T-cell (primary cell): Measurements from ENCODE around the gene C2orf76. TPM values are rescaled to one million over a fixed set of nuclear protein-coding genes. Genes with fewer than 3 reads are reported as not detected.

Source experiments
- ATAC-seq, 4 experiments: fragments of 200-7000 bp in 3 of 4; fragments of 150-1000 bp in 1 of 4; cut with Tn5 transposase; replicated peaks in 1 of 4; 1 replicate in 3 of 4; 2 replicates in 1 of 4; pipeline ENCODE4 v1.10.0; 2021; ENCODE audit warnings: moderate library complexity in 3 of 4, mild to moderate bottlenecking in 2 of 4, moderate number of reproducible peaks in 1 of 4
- CTCF ChIA-PET, 2 donors: fragments of 300-600 bp; sonication (Branson Sonifier 250); formaldehyde crosslinking; loops; one replicate each; lab custom pipeline; 2022; ENCODE audit warnings: antibody characterized with exemption in 2 of 2; lab: Charles Lee
- POLR2A ChIA-PET, 2 donors: fragments of 300-600 bp; sonication (Branson Sonifier 250); formaldehyde crosslinking; loops; one replicate each; lab custom pipeline; 2022; ENCODE audit warnings: antibody characterized with exemption in 2 of 2; lab: Charles Lee
- DNase-seq, 35 experiments: peaks; one replicate each; pipeline versions ENCODE4 v3.0.0 to v3.0.0-alpha.2; 2013 to 2023
- H3K27ac ChIP-seq: one replicate; pipeline ENCODE4 v1.5.1; 2013; ENCODE audit warnings: low read length
- H3K27me3 ChIP-seq, 2 experiments: replicated peaks in 1 of 2; 1 replicate in 1 of 2; 2 replicates in 1 of 2; pipeline versions ENCODE4 v1.6.1 to v1.7.0; 2013; ENCODE audit warnings: low read length in 1 of 2, mixed read lengths in 1 of 2; ENCODE audit not compliant: control insufficient read depth in 2 of 2, insufficient read depth in 2 of 2; ENCODE audit errors: extremely low read depth in 1 of 2
- H3K36me3 ChIP-seq, 2 donors: 1 replicate in 1 of 2; 2 replicates in 1 of 2; pipeline versions ENCODE4 v1.6.1 to v1.7.0; 2013; ENCODE audit warnings: low read length in 1 of 2; ENCODE audit not compliant: control insufficient read depth in 2 of 2, insufficient read depth in 1 of 2; ENCODE audit errors: extremely low read depth in 1 of 2
- H3K4me1 ChIP-seq, 2 experiments: 1 replicate in 1 of 2; 2 replicates in 1 of 2; pipeline versions ENCODE4 v1.6.1 to v1.7.0; 2013; ENCODE audit warnings: low read length in 2 of 2, mixed read lengths in 1 of 2; ENCODE audit not compliant: insufficient read depth in 2 of 2, control insufficient read depth in 1 of 2; ENCODE audit errors: extremely low read depth in 1 of 2
- H3K4me3 ChIP-seq, 2 donors: 1 replicate in 1 of 2; 2 replicates in 1 of 2; pipeline versions ENCODE4 v1.5.1 to v1.7.0; 2013; ENCODE audit warnings: mild to moderate bottlenecking in 2 of 2, low read length in 1 of 2, moderate library complexity in 1 of 2; ENCODE audit not compliant: control insufficient read depth in 1 of 2; ENCODE audit errors: extremely low read depth in 1 of 2
- H3K9me3 ChIP-seq: 2 replicates; pipeline ENCODE4 v1.7.0; 2013
- H3K27ac Mint-ChIP-seq, 2 donors: one replicate each; pipeline ENCODE4 v1.8.0; 2020 to 2021; ENCODE audit warnings: mild to moderate bottlenecking in 2 of 2, mixed read lengths in 2 of 2
- H3K27me3 Mint-ChIP-seq, 2 donors: one replicate each; pipeline ENCODE4 v1.8.0; 2021 to 2022; ENCODE audit warnings: mixed read lengths in 2 of 2
- H3K36me3 Mint-ChIP-seq: one replicate; pipeline ENCODE4 v1.8.0; 2021; ENCODE audit warnings: mixed read lengths
- H3K4me1 Mint-ChIP-seq, 3 donors: one replicate each; pipeline ENCODE4 v1.8.0; 2020 to 2022; ENCODE audit warnings: mixed read lengths in 3 of 3, mild to moderate bottlenecking in 1 of 3
- H3K4me3 Mint-ChIP-seq, 3 donors: one replicate each; pipeline ENCODE4 v1.8.0; 2020 to 2022; ENCODE audit warnings: mild to moderate bottlenecking in 3 of 3, mixed read lengths in 3 of 3, moderate library complexity in 3 of 3
- H3K9me3 Mint-ChIP-seq, 3 donors: one replicate each; pipeline ENCODE4 v1.8.0; 2020 to 2022; ENCODE audit warnings: mixed read lengths in 3 of 3
- WGBS: methylation state at CpG from one replicate; pipeline ENCODE4 v1.1.5; 2013; ENCODE audit warnings: missing lambda C conversion rate; ENCODE audit not compliant: insufficient coverage; 5-methylcytosine and 5-hydroxymethylcytosine counted together
- total RNA-seq, 35 experiments: library from RNA in 6 of 35; stranded (reverse) in 6 of 35; fragments of 120-200 nt in 1 of 35; gene quantifications; one replicate each; pipeline versions ENCODE4 v1.2.1 to v1.2.4 and lab custom pipeline; 2013 to 2026

C2orf76 gene
- total RNA-seq, 5 donors from 2014 or later (not counting 1 experiment from before 2014, with no cell fraction given), result 5.2 to 9.0 (median 7.4) TPM

- no peaks in the 10 kb centered on the region for H3K9me3 ChIP-seq
- Mint-ChIP-seq H3K27ac (no peak overlapping the region), H3K4me3 (no peak overlapping the region), H3K36me3 (no peaks in the 10 kb centered on the region), H3K4me1 (no peaks in the 10 kb centered on the region), H3K27me3 (peaks cover 0 to 14% of the 10 kb centered on the region in 2 donors), H3K9me3 (no peaks in the 10 kb centered on the region)
- H3K4me3 ChIP-seq, result no peak overlapping the region
- WGBS, result 93% methylated on average over 8 of the region's 17 CpGs
- ChIA-PET CTCF (no interaction called here), POLR2A (interaction anchor here in 1 of 2 donors (0.7 kb wide), 1 partner anchor 1743 kb away, joined by 3 read pairs; no protein-coding TSS in a partner anchor)
- no peaks in the 10 kb centered on the region for H3K4me1 ChIP-seq
- no peaks in the 10 kb centered on the region for H3K36me3 ChIP-seq
- ATAC-seq (no peak), DNase-seq (no peak)
- peaks cover 0 to 29% of the 10 kb centered on the region in 2 experiments for H3K27me3 ChIP-seq
- no peak overlapping the region for H3K27ac ChIP-seq
These were observed 105.0 kb downstream of the C2orf76 start for GRCh38 chr2:119261493-119262225.

GRCh38 chr2:119260646-119261492 lies 105.8 kb downstream of the C2orf76 start:
- Histone ChIP-seq H3K36me3 (no peaks in the 10 kb centered on the region), H3K4me3 (no peak overlapping the region), H3K27me3 (peaks cover 0 to 24% of the 10 kb centered on the region in 2 experiments), H3K9me3 (no peaks in the 10 kb centered on the region), H3K27ac (no peak overlapping the region), H3K4me1 (no peaks in the 10 kb centered on the region)
- WGBS, result 84% methylated on average over 4 of the region's 11 CpGs
- H3K27ac Mint-ChIP-seq, result no peak overlapping the region
- ATAC-seq (no peak), DNase-seq (no peak)
- H3K9me3 Mint-ChIP-seq, result no peaks in the 10 kb centered on the region
- no peaks in the 10 kb centered on the region for H3K4me1 Mint-ChIP-seq
- H3K36me3 Mint-ChIP-seq, result no peaks in the 10 kb centered on the region
- CTCF ChIA-PET, result no interaction called here
- POLR2A ChIA-PET, result interaction anchor here in 1 of 2 donors (0.7 kb wide), 1 partner anchor 1742 kb away, joined by 3 read pairs; no protein-coding TSS in a partner anchor
- no peak overlapping the region for H3K4me3 Mint-ChIP-seq
- H3K27me3 Mint-ChIP-seq, result peaks cover 0 to 11% of the 10 kb centered on the region in 2 donors

- Mint-ChIP-seq H3K4me1 (no peaks in the 10 kb centered on the region), H3K27me3 (peaks cover 0 to 2% of the 10 kb centered on the region in 2 donors), H3K36me3 (no peaks in the 10 kb centered on the region), H3K27ac (no peak overlapping the region), H3K4me3 (no peak overlapping the region), H3K9me3 (no peaks in the 10 kb centered on the region)
- Histone ChIP-seq H3K4me3 (no peak overlapping the region), H3K9me3 (no peaks in the 10 kb centered on the region), H3K4me1 (no peaks in the 10 kb centered on the region), H3K27me3 (peaks cover 0 to 12% of the 10 kb centered on the region in 2 experiments), H3K27ac (no peak overlapping the region), H3K36me3 (no peaks in the 10 kb centered on the region)
- no peak for DNase-seq
- no peak for ATAC-seq
- POLR2A ChIA-PET, result no interaction called here
- CTCF ChIA-PET, result no interaction called here
- WGBS, result 71% methylated on average over 5 of the region's 5 CpGs
These were observed 107.3 kb downstream of the C2orf76 start for GRCh38 chr2:119259296-119259860.

GRCh38 chr2:119257198-119257597 lies 109.4 kb downstream of the C2orf76 start:
- no peaks in the 10 kb centered on the region for H3K36me3 ChIP-seq
- Mint-ChIP-seq H3K9me3 (no peaks in the 10 kb centered on the region), H3K27ac (no peak overlapping the region), H3K27me3 (no peaks in the 10 kb centered on the region), H3K4me1 (no peaks in the 10 kb centered on the region), H3K4me3 (no peak overlapping the region), H3K36me3 (no peaks in the 10 kb centered on the region)
- no peak for DNase-seq
- POLR2A ChIA-PET, result no interaction called here
- H3K27ac ChIP-seq, result no peak overlapping the region
- H3K9me3 ChIP-seq, result no peaks in the 10 kb centered on the region
- H3K4me1 ChIP-seq, result no peaks in the 10 kb centered on the region
- WGBS, result 92% methylated on average over 9 of the region's 9 CpGs
- CTCF ChIA-PET, result no interaction called here
- no peak for ATAC-seq
- no peak overlapping the region for H3K4me3 ChIP-seq
- H3K27me3 ChIP-seq, result peaks cover 0 to 6% of the 10 kb centered on the region in 2 experiments

- Histone ChIP-seq H3K36me3 (no peaks in the 10 kb centered on the region), H3K9me3 (no peaks in the 10 kb centered on the region), H3K4me3 (no peak overlapping the region), H3K27ac (no peak overlapping the region), H3K27me3 (peaks cover 0 to 6% of the 10 kb centered on the region in 2 experiments), H3K4me1 (no peaks in the 10 kb centered on the region)
- CTCF ChIA-PET, result no interaction called here
- H3K4me1 Mint-ChIP-seq, result no peaks in the 10 kb centered on the region
- DNase-seq, result no peak
- no peak overlapping the region for H3K4me3 Mint-ChIP-seq
- POLR2A ChIA-PET, result no interaction called here
- no peak overlapping the region for H3K27ac Mint-ChIP-seq
- WGBS, result no CpG with 5 or more reads among the region's 2 CpGs
- H3K36me3 Mint-ChIP-seq, result no peaks in the 10 kb centered on the region
- no peaks in the 10 kb centered on the region for H3K27me3 Mint-ChIP-seq
- ATAC-seq, result no peak
- H3K9me3 Mint-ChIP-seq, result no peaks in the 10 kb centered on the region
These were observed 110.1 kb downstream of the C2orf76 start for GRCh38 chr2:119256582-119256921.

- H3K4me1 ChIP-seq, result no peaks in the 10 kb centered on the region
- no peaks in the 10 kb centered on the region for H3K9me3 ChIP-seq
- Mint-ChIP-seq H3K4me3 (no peak overlapping the region), H3K27me3 (no peaks in the 10 kb centered on the region), H3K4me1 (no peaks in the 10 kb centered on the region), H3K27ac (no peak overlapping the region), H3K36me3 (no peaks in the 10 kb centered on the region), H3K9me3 (no peaks in the 10 kb centered on the region)
- CTCF ChIA-PET, result no interaction called here
- H3K36me3 ChIP-seq, result no peaks in the 10 kb centered on the region
- H3K27ac ChIP-seq, result no peak overlapping the region
- ATAC-seq (no peak), DNase-seq (no peak)
- POLR2A ChIA-PET, result no interaction called here
- peaks cover 0 to 7% of the 10 kb centered on the region in 2 experiments for H3K27me3 ChIP-seq
- 86% methylated on average over 2 of the region's 12 CpGs for WGBS
- H3K4me3 ChIP-seq, result no peak overlapping the region
These were observed 110.7 kb downstream of the C2orf76 start for GRCh38 chr2:119255760-119256581.
